SK-N-SH treated with all-trans-retinoic acid at 6 μM for 48 hours (cell line): ENCODE data around the gene SAMD10.

ENCODE experiments used
- ATAC-seq: fragments of 200-7000 bp; cut with Tn5 transposase; 3 replicates; pipeline ENCODE4 v1.9.1; 2020; ENCODE audit warnings: mild to moderate bottlenecking, moderate library complexity
- ARNTL ChIP-seq: fragments of 450-650 bp; formaldehyde crosslinking; IDR thresholded peaks from 2 replicates; pipeline ENCODE4 v1.5.0; 2020; ENCODE audit warnings: low read depth, mild to moderate bottlenecking, moderate library complexity, borderline replicate concordance
- BACH2 ChIP-seq: fragments of 250-450 bp; sonication (Bioruptor Pico); IDR thresholded peaks from 2 replicates; pipeline ENCODE4 v1.9.0; 2021; ENCODE audit warnings: mild to moderate bottlenecking, borderline replicate concordance
- CSDC2 ChIP-seq: fragments of 250-450 bp; sonication (Bioruptor Pico); IDR thresholded peaks from 2 replicates; pipeline ENCODE4 v1.5.0; 2020; ENCODE audit warnings: mild to moderate bottlenecking, moderate library complexity
- ESRRG ChIP-seq: fragments of 250-450 bp; sonication (Bioruptor Pico); IDR thresholded peaks from 2 replicates; pipeline ENCODE4 v1.6.1; 2021; ENCODE audit warnings: mild to moderate bottlenecking
- GLIS3 ChIP-seq: fragments of 250-450 bp; sonication (Bioruptor Pico); IDR thresholded peaks from 2 replicates; pipeline ENCODE4 v1.5.0; 2020; ENCODE audit warnings: mild to moderate bottlenecking, moderate library complexity
- ISL1 ChIP-seq: fragments of 250-450 bp; sonication (Bioruptor Pico); IDR thresholded peaks from 2 replicates; pipeline ENCODE4 v2.1.2; 2022; ENCODE audit warnings: mild to moderate bottlenecking, moderate library complexity
- OSR1 ChIP-seq: fragments of 250-450 bp; sonication (Bioruptor Pico); IDR thresholded peaks from 2 replicates; pipeline ENCODE4 v1.8.0; 2022; ENCODE audit warnings: moderate library complexity, mild to moderate bottlenecking, inconsistent platforms
- PPARA ChIP-seq: fragments of 250-450 bp; sonication (Bioruptor Pico); IDR thresholded peaks from 2 replicates; pipeline ENCODE4 v1.5.0; 2020; ENCODE audit warnings: mild to moderate bottlenecking, borderline replicate concordance
- RARB ChIP-seq: fragments of 250-450 bp; sonication (Bioruptor Pico); IDR thresholded peaks from 2 replicates; pipeline ENCODE4 v1.8.0; 2021; ENCODE audit warnings: mild to moderate bottlenecking, moderate library complexity
- TCF4 ChIP-seq: fragments of 250-450 bp; sonication (Bioruptor Pico); IDR thresholded peaks from 2 replicates; pipeline ENCODE4 v1.8.0; 2021; ENCODE audit warnings: mild to moderate bottlenecking, moderate library complexity, borderline replicate concordance
- TOX ChIP-seq: fragments of 250-450 bp; sonication (Bioruptor Pico); IDR thresholded peaks from 2 replicates; pipeline ENCODE4 v1.8.0; 2021; ENCODE audit warnings: mild to moderate bottlenecking, moderate library complexity, borderline replicate concordance
- ZC3H10 ChIP-seq: fragments of 250-450 bp; sonication (Bioruptor Pico); IDR thresholded peaks from 2 replicates; pipeline ENCODE4 v1.5.1; 2021; ENCODE audit warnings: mild to moderate bottlenecking, moderate library complexity
- ZFP3 ChIP-seq: fragments of 250-450 bp; sonication (Bioruptor Pico); IDR thresholded peaks from 2 replicates; pipeline ENCODE4 v1.5.0; 2020; ENCODE audit warnings: mild to moderate bottlenecking, moderate library complexity
- ZFP30 ChIP-seq: fragments of 450-650 bp; formaldehyde crosslinking; IDR thresholded peaks from 2 replicates; pipeline ENCODE4 v1.5.0; 2022; ENCODE audit warnings: mild to moderate bottlenecking, moderate library complexity
- ZNF565 ChIP-seq: fragments of 450-650 bp; formaldehyde crosslinking; conservative IDR thresholded peaks from 2 replicates; pipeline ENCODE4 v1.5.0; 2020; ENCODE audit warnings: low read depth, mild to moderate bottlenecking, moderate library complexity
- ZNF70 ChIP-seq: fragments of 450-650 bp; formaldehyde crosslinking; IDR thresholded peaks from 2 replicates; pipeline ENCODE4 v1.5.0; 2020; ENCODE audit warnings: mild to moderate bottlenecking, moderate library complexity
- ZNF8 ChIP-seq: fragments of 450-650 bp; formaldehyde crosslinking; IDR thresholded peaks from 2 replicates; pipeline ENCODE4 v1.5.0; 2020; ENCODE audit warnings: mild to moderate bottlenecking, moderate library complexity
- TF ChIP-seq, protein P1 (sequence below): fragments of 250-450 bp; sonication (Bioruptor Pico); IDR thresholded peaks from 2 replicates; pipeline ENCODE4 v1.8.0; 2021; ENCODE audit warnings: low read depth, mild to moderate bottlenecking, moderate library complexity, borderline replicate concordance
- TF ChIP-seq, protein P2 (sequence below): fragments of 250-450 bp; sonication (Bioruptor Pico); IDR thresholded peaks from 2 replicates; pipeline ENCODE4 v1.5.1; 2020; ENCODE audit warnings: low read depth, mild to moderate bottlenecking, moderate library complexity
- TF ChIP-seq, protein P3 (sequence below): fragments of 250-450 bp; sonication (Bioruptor Pico); IDR thresholded peaks from 2 replicates; pipeline ENCODE4 v1.8.0; 2020; ENCODE audit warnings: mild to moderate bottlenecking, moderate library complexity, borderline replicate concordance
- TF ChIP-seq, protein P4 (sequence below): fragments of 250-450 bp; sonication (Bioruptor Pico); IDR thresholded peaks from 2 replicates; pipeline ENCODE4 v1.5.0; 2020; ENCODE audit warnings: mild to moderate bottlenecking, moderate library complexity
- TF ChIP-seq, protein P5 (sequence below): fragments of 250-450 bp; sonication (Bioruptor Pico); IDR thresholded peaks from 2 replicates; pipeline ENCODE4 v1.5.1; 2021; ENCODE audit warnings: mild to moderate bottlenecking, moderate library complexity

The SAMD10 gene

DNA sequence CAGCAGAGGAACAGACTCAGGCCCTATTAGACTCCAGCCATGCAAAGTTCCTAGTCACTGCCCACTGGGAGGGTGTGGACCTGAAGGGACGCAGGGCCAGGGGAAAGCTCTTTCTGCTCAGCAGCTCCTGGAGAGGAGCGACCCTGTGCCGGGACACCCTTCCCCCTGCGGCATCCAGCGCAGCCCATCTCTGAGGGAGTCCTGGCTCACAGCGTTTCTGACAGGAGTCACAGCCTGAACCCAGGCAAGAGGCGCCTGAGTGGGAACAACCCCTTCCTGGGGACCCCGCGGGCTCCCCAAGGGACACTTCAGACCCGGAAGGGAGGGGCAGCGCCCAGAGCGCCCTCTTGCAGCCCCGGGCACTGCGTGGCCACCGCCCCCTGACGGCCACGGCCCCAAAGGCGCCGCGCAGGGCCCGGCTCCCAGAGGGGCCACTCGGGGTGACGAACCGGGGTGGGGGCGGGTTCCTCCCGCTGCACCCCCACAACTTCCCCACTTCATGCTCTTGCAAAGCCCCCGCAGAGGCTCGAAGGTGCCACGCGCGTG, 24.1 kb downstream of the SAMD10 start:
- peak; percentile 39 for ATAC-seq
- TF ChIP-seq ZFP3 (no peak), PPARA (CRISPR knock-in tag) (no peak), CSDC2 (CRISPR knock-in tag) (no peak), ISL1 (no peak), GLIS3 (CRISPR knock-in tag) (no peak), ZNF8 (CRISPR knock-in tag) (no peak), ESRRG (CRISPR knock-in tag) (no peak), ARNTL (CRISPR knock-in tag) (no peak), ZNF70 (no peak), ZNF565 (CRISPR knock-in tag) (no peak)
- TF ChIP-seq, protein P1, sequence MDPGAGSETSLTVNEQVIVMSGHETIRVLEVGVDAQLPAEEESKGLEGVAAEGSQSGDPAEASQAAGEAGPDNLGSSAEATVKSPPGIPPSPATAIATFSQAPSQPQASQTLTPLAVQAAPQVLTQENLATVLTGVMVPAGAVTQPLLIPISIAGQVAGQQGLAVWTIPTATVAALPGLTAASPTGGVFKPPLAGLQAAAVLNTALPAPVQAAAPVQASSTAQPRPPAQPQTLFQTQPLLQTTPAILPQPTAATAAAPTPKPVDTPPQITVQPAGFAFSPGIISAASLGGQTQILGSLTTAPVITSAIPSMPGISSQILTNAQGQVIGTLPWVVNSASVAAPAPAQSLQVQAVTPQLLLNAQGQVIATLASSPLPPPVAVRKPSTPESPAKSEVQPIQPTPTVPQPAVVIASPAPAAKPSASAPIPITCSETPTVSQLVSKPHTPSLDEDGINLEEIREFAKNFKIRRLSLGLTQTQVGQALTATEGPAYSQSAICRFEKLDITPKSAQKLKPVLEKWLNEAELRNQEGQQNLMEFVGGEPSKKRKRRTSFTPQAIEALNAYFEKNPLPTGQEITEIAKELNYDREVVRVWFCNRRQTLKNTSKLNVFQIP (CRISPR knock-in tag), result no peak
- TF ChIP-seq, protein P2, sequence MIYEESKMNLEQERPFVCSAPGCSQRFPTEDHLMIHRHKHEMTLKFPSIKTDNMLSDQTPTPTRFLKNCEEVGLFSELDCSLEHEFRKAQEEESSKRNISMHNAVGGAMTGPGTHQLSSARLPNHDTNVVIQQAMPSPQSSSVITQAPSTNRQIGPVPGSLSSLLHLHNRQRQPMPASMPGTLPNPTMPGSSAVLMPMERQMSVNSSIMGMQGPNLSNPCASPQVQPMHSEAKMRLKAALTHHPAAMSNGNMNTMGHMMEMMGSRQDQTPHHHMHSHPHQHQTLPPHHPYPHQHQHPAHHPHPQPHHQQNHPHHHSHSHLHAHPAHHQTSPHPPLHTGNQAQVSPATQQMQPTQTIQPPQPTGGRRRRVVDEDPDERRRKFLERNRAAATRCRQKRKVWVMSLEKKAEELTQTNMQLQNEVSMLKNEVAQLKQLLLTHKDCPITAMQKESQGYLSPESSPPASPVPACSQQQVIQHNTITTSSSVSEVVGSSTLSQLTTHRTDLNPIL (CRISPR knock-in tag), result no peak
- TF ChIP-seq, protein P3, sequence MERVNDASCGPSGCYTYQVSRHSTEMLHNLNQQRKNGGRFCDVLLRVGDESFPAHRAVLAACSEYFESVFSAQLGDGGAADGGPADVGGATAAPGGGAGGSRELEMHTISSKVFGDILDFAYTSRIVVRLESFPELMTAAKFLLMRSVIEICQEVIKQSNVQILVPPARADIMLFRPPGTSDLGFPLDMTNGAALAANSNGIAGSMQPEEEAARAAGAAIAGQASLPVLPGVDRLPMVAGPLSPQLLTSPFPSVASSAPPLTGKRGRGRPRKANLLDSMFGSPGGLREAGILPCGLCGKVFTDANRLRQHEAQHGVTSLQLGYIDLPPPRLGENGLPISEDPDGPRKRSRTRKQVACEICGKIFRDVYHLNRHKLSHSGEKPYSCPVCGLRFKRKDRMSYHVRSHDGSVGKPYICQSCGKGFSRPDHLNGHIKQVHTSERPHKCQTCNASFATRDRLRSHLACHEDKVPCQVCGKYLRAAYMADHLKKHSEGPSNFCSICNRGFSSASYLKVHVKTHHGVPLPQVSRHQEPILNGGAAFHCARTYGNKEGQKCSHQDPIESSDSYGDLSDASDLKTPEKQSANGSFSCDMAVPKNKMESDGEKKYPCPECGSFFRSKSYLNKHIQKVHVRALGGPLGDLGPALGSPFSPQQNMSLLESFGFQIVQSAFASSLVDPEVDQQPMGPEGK, result no peak
- TF ChIP-seq, protein P4, sequence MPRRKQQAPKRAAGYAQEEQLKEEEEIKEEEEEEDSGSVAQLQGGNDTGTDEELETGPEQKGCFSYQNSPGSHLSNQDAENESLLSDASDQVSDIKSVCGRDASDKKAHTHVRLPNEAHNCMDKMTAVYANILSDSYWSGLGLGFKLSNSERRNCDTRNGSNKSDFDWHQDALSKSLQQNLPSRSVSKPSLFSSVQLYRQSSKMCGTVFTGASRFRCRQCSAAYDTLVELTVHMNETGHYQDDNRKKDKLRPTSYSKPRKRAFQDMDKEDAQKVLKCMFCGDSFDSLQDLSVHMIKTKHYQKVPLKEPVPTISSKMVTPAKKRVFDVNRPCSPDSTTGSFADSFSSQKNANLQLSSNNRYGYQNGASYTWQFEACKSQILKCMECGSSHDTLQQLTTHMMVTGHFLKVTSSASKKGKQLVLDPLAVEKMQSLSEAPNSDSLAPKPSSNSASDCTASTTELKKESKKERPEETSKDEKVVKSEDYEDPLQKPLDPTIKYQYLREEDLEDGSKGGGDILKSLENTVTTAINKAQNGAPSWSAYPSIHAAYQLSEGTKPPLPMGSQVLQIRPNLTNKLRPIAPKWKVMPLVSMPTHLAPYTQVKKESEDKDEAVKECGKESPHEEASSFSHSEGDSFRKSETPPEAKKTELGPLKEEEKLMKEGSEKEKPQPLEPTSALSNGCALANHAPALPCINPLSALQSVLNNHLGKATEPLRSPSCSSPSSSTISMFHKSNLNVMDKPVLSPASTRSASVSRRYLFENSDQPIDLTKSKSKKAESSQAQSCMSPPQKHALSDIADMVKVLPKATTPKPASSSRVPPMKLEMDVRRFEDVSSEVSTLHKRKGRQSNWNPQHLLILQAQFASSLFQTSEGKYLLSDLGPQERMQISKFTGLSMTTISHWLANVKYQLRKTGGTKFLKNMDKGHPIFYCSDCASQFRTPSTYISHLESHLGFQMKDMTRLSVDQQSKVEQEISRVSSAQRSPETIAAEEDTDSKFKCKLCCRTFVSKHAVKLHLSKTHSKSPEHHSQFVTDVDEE (CRISPR knock-in tag), result no peak

DNA sequence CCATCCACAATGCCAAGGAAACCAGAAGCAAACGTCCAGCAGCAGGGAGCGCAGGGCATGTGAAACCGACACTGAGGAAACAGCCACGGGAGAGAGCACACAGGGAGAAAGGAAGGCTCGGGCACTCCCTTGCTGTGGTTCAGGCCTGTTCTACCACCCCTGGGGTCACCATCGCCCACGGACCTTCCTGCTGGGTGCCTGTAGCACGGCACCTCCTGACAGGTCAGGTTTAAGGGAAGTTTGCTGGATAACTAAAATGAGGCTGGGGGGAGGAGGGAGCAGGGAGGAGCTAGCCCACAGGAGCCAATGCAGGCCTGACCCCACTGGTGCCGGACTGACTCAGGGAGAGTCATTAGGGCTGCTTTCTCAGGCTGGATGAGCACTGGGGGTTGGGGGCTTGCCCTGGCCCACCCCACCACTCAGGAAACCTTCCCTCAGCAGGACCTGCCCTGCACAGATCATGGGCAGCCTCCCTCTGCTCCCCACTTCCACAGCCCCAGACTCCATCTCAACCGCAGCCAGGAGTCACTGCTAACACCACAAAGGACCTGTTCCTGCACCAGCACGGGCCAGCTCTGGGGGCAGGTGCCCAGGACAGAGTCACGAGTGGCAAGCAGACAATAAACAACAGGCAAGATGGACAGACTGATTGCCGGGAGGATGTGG, 25.5 kb downstream of the SAMD10 start:
- ATAC-seq, result no peak
- TF ChIP-seq BACH2 (CRISPR knock-in tag), result no peak
- no peak for TF ChIP-seq ZNF565 (CRISPR knock-in tag)
- no peak for TF ChIP-seq PPARA (CRISPR knock-in tag)
- TF ChIP-seq, protein P2 (CRISPR knock-in tag), result no peak
- no peak for TF ChIP-seq RARB (CRISPR knock-in tag)
- TF ChIP-seq TOX (CRISPR knock-in tag), result no peak
- no peak for TF ChIP-seq ZNF70
- TF ChIP-seq TCF4 (CRISPR knock-in tag), result no peak
- no peak for TF ChIP-seq OSR1
- TF ChIP-seq CSDC2 (CRISPR knock-in tag), result no peak
- TF ChIP-seq, protein P1 (CRISPR knock-in tag), result no peak
- no peak for TF ChIP-seq ZFP3
- TF ChIP-seq, protein P4 (CRISPR knock-in tag), result no peak
- TF ChIP-seq, protein P5, sequence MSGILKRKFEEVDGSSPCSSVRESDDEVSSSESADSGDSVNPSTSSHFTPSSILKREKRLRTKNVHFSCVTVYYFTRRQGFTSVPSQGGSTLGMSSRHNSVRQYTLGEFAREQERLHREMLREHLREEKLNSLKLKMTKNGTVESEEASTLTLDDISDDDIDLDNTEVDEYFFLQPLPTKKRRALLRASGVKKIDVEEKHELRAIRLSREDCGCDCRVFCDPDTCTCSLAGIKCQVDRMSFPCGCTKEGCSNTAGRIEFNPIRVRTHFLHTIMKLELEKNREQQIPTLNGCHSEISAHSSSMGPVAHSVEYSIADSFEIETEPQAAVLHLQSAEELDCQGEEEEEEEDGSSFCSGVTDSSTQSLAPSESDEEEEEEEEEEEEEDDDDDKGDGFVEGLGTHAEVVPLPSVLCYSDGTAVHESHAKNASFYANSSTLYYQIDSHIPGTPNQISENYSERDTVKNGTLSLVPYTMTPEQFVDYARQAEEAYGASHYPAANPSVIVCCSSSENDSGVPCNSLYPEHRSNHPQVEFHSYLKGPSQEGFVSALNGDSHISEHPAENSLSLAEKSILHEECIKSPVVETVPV (CRISPR knock-in tag), result no peak
- no peak for TF ChIP-seq ZFP30 (CRISPR knock-in tag)
- no peak for TF ChIP-seq ARNTL (CRISPR knock-in tag)
- no peak for TF ChIP-seq GLIS3 (CRISPR knock-in tag)
- no peak for TF ChIP-seq ZC3H10 (CRISPR knock-in tag)
- no peak for TF ChIP-seq ZNF8 (CRISPR knock-in tag)
